IPS-18a (cell line): ENCODE results near the gene DHDH.
"Not testable (repeated sequence)": the region's sequence is repeated elsewhere in the genome, so short reads cannot be mapped to it uniquely, and the experiment has no call there.

Experiments
- H3K27ac ChIP-seq: one replicate; pipeline ENCODE4 v1.5.1; 2013; ENCODE audit warnings: low read length
- H3K27me3 ChIP-seq: one replicate; pipeline ENCODE4 v1.6.1; 2013; ENCODE audit warnings: mild to moderate bottlenecking, low read length; ENCODE audit not compliant: control insufficient read depth, insufficient read depth
- H3K36me3 ChIP-seq: one replicate; pipeline ENCODE4 v1.6.1; 2013; ENCODE audit warnings: low read depth, low read length; ENCODE audit not compliant: control insufficient read depth
- H3K4me1 ChIP-seq: one replicate; pipeline ENCODE4 v1.6.1; 2013; ENCODE audit warnings: low read depth, low read length; ENCODE audit not compliant: control insufficient read depth
- H3K4me3 ChIP-seq: one replicate; pipeline ENCODE4 v1.5.1; 2013; ENCODE audit warnings: low read length
- H3K9ac ChIP-seq: one replicate; pipeline ENCODE4 v1.6.1; 2013; ENCODE audit warnings: mild to moderate bottlenecking, low read length, moderate library complexity
- H3K9me3 ChIP-seq: one replicate; pipeline ENCODE4 v1.6.1; 2013; ENCODE audit warnings: low read depth, low read length; ENCODE audit not compliant: control insufficient read depth

Gene DHDH

GRCh38 chr19:48933382-48933932 is at the start of gene DHDH:
DHDH (plus strand) TSS chr19:48933699; CDS start chr19:48933722, 23 bp downstream.
- Histone ChIP-seq H3K4me3 (peak within 1 kb of the TSS; percentile 57), H3K27me3 (peaks cover 37% of the 10 kb centered on the region), H3K36me3 (no peaks in the 10 kb centered on the region), H3K27ac (no peak within 1 kb of the TSS), H3K9ac (peak within 1 kb of the TSS; percentile 33), H3K9me3 (no peaks in the 10 kb centered on the region), H3K4me1 (peaks cover 10% of the 10 kb centered on the region)

DNA sequence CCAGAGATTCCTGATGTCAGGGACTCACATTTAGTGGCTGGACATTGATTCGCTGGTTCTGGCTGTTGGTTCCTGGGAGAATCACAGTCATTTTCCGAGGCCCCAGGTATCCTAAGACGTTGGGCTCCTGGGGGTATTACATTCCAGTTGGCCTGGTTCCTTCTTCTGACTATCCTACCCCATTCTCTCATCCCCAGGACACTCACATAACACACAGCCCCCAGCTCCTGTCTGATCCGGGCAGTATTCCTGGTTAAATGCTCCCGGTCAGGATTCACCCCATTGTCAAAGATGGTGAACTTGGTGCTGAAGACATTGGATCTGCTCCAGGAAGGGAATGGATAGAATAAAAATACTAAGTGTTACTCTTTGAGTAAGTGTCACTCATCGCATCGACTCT is 49.8 kb upstream of the DHDH start:
- Histone ChIP-seq H3K27ac (no peak overlapping the region), H3K36me3 (no peaks in the 10 kb centered on the region), H3K9me3 (no peaks in the 10 kb centered on the region), H3K4me1 (peaks cover 6% of the 10 kb centered on the region), H3K27me3 (no peaks in the 10 kb centered on the region), H3K9ac (no peak overlapping the region), H3K4me3 (no peak overlapping the region)

DNA sequence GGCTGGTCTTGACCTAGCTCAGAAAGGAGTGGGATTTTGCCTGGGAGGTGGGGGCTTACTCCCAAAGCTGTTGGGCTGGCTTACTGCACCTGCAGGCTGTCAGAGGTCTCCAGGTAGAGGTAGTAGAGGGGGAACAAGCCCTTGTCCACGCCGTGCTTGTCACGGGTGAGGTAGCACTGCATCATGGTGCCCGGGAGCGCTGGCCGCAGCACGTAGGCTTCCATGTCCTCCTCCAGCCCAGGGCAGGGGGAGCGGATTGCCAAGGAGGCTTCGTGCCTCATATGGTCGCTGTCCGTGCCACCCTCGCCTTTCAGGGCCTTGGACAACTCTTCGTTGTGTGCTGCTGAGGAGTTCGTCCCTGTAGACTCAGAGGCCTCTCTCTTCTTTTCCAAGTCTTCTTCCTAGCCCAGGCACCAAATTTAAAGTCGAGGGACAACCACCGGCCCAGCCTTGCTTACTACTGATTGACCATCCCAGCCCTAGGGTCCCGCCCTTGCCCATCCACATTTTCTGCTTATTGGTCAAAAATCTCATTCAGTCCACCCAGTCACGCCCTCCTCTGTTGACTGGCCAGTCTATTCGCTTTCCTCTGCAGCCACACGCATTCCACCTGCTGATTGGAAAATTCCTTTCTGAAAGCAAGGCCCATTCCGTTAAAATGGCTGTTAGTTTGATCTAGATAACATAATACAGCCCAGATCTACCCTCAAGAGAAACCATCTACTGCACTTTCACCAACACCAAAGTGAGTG is 45.5 kb upstream of the DHDH start:
- Histone ChIP-seq H3K4me1 (no peaks in the 10 kb centered on the region), H3K27ac (no peak overlapping the region), H3K9me3 (no peaks in the 10 kb centered on the region), H3K36me3 (no peaks in the 10 kb centered on the region), H3K9ac (no peak overlapping the region), H3K4me3 (no peak overlapping the region), H3K27me3 (no peaks in the 10 kb centered on the region)

- H3K27ac ChIP-seq, H3K4me1 ChIP-seq, H3K4me3 ChIP-seq, H3K9ac ChIP-seq, H3K36me3 ChIP-seq, H3K27me3 ChIP-seq, H3K9me3 ChIP-seq: not testable (repeated sequence)
These were observed 44.0 kb upstream of the DHDH start for GRCh38 chr19:48889496-48889895.

DNA sequence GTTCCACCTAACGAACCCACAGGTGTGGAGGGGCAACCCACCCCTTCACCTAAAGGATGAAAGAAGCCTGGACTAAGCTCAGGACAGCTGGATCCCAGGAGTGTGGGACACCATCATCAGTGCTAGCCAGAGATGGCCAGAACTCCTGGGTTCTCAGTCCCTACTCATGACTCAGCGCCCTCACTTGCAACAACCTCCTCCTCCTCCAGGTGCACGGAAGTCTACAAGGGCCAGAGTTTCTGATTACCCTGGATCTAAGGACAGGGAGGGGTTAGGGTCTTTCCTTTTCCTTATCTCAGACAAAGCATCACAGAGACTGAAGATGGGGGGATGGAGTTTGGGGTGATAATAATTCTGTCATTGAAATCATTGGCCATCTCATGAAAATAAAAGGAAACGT is 42.9 kb upstream of the DHDH start:
- H3K4me1 ChIP-seq: no peaks in the 10 kb centered on the region
- no peak overlapping the region for H3K27ac ChIP-seq
- no peak overlapping the region for H3K4me3 ChIP-seq

GRCh38 chr19:48895226-48895625 is 38.3 kb upstream of the DHDH start:
- Histone ChIP-seq H3K27ac (no peak overlapping the region), H3K36me3 (no peaks in the 10 kb centered on the region), H3K9ac (no peak overlapping the region), H3K9me3 (no peaks in the 10 kb centered on the region), H3K4me1 (no peaks in the 10 kb centered on the region), H3K4me3 (no peak overlapping the region), H3K27me3 (no peaks in the 10 kb centered on the region)

More for the DNA sequence above, 42.9 kb upstream of the DHDH start:
- no peaks in the 10 kb centered on the region for H3K36me3 ChIP-seq
- H3K27me3 ChIP-seq: no peaks in the 10 kb centered on the region
- H3K9ac ChIP-seq: no peak overlapping the region
- H3K9me3 ChIP-seq: no peaks in the 10 kb centered on the region

DNA sequence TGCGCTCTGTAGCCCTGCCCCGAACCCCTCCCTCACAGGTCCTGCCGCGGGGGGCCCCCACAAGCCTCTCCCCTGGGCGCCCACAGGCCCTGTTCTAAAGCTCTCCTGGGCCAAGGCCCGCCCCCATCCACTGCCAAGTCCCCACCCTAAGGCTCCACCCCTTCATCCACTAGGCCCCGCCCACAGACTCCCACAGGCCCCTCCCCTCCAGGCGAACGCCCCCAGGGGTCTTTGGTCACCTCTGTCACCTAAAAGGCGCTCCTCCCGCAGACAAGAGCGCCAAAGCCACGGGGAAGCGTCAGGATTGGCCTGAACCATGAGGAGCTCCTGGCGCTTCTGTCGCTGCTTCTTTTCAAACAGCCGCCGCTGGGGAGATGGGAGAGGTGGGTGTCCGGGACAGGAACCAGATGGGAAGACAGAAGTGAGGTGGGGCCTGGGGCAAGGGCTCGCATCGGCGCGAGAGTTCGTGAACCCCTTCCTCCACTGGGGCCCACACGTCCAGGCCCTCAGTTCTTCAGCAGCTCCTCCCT is 37.2 kb upstream of the DHDH start:
- no peaks in the 10 kb centered on the region for H3K9me3 ChIP-seq
- H3K27me3 ChIP-seq: no peaks in the 10 kb centered on the region
- no peak overlapping the region for H3K9ac ChIP-seq
- no peaks in the 10 kb centered on the region for H3K36me3 ChIP-seq
- H3K4me3 ChIP-seq: no peak overlapping the region
- H3K4me1 ChIP-seq: no peaks in the 10 kb centered on the region
- H3K27ac ChIP-seq: no peak overlapping the region

- H3K27me3 ChIP-seq: no peaks in the 10 kb centered on the region
- no peak overlapping the region for H3K4me3 ChIP-seq
- H3K9me3 ChIP-seq: no peaks in the 10 kb centered on the region
- no peak overlapping the region for H3K9ac ChIP-seq
- H3K36me3 ChIP-seq: no peaks in the 10 kb centered on the region
- no peaks in the 10 kb centered on the region for H3K4me1 ChIP-seq
- no peak overlapping the region for H3K27ac ChIP-seq
These were observed 36.3 kb upstream of the DHDH start for GRCh38 chr19:48897181-48897580.

DNA sequence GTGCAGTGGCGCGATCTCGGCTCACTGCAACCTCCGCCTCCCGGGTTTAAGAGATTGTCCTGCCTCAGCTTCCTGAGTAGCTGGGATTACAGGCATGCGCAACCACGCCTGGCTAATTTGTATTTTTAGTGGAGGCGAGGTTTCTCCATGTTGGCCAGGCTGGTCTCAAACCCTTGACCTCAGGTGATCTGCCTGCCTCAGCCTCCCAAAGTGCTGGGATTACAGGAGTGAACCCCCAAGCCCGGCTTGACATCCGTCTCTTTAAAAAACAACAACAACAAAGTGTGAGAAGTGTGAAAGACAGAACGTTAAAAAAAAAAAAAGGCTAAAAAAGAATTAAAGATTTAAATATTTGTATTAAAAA is 34.1 kb upstream of the DHDH start:
- Histone ChIP-seq H3K9ac (peak overlapping the region; percentile 66), H3K4me3 (peak overlapping the region; percentile 83)
- H3K27ac ChIP-seq, H3K36me3 ChIP-seq, H3K9me3 ChIP-seq, H3K27me3 ChIP-seq, H3K4me1 ChIP-seq: not testable (repeated sequence)

- no peaks in the 10 kb centered on the region for H3K27me3 ChIP-seq
- H3K9ac ChIP-seq: peak within 1 kb of the TSS; percentile 66
- peak within 1 kb of the TSS; percentile 83 for H3K4me3 ChIP-seq
- H3K4me1 ChIP-seq: no peaks in the 10 kb centered on the region
- no peak within 1 kb of the TSS for H3K27ac ChIP-seq
- no peaks in the 10 kb centered on the region for H3K36me3 ChIP-seq
- no peaks in the 10 kb centered on the region for H3K9me3 ChIP-seq
These were observed 33.6 kb upstream of the DHDH start, which contains the start of gene NUCB1 for GRCh38 chr19:48899781-48900476. NUCB1 (plus strand) TSS chr19:48900312; CDS start chr19:48900797, 485 bp downstream.

- H3K36me3 ChIP-seq: no peaks in the 10 kb centered on the region
- no peak overlapping the region for H3K27ac ChIP-seq
- H3K27me3 ChIP-seq: no peaks in the 10 kb centered on the region
- no peaks in the 10 kb centered on the region for H3K4me1 ChIP-seq
- peak overlapping the region; percentile 83 for H3K4me3 ChIP-seq
- H3K9ac ChIP-seq: peak overlapping the region; percentile 66
- H3K9me3 ChIP-seq: no peaks in the 10 kb centered on the region
These were observed 32.8 kb upstream of the DHDH start for GRCh38 chr19:48900477-48901406.
